Karpas-422 (cell line): ENCODE results near the gene SELENOH. TPM values are rescaled to one million over a fixed set of nuclear protein-coding genes. Genes with fewer than 3 reads are reported as not detected.
A peak's percentile ranks its signal among the peaks of the same experiment; 100 is the strongest.

Source experiments
- DNase-seq: peaks from one replicate; pipeline ENCODE4 v3.0.0-alpha.2; 2015
- H2AFZ ChIP-seq: fragments of 200-600 bp; sonication (generic); 2 replicates; pipeline ENCODE4 v1.6.1; 2014; ENCODE audit warnings: antibody characterized with exemption, low read length, mixed read lengths
- H3K27ac ChIP-seq: fragments of 200-600 bp; sonication (generic); 2 replicates; pipeline ENCODE4 v1.5.1; 2014; ENCODE audit warnings: mild to moderate bottlenecking, low read length, moderate library complexity
- H3K27me3 ChIP-seq: fragments of 200-600 bp; sonication (generic); 2 replicates; pipeline ENCODE4 v1.6.1; 2014; ENCODE audit warnings: low read length, mixed read lengths
- H3K36me3 ChIP-seq: fragments of 200-600 bp; sonication (generic); 2 replicates; pipeline ENCODE4 v1.6.1; 2014; ENCODE audit warnings: low read length, mixed read lengths; ENCODE audit not compliant: insufficient read depth
- H3K4me1 ChIP-seq: fragments of 200-600 bp; sonication (generic); 2 replicates; pipeline ENCODE4 v1.6.1; 2014; ENCODE audit warnings: mild to moderate bottlenecking, low read length, mixed read lengths
- H3K4me2 ChIP-seq: fragments of 200-600 bp; sonication (generic); 2 replicates; pipeline ENCODE4 v1.6.1; 2014; ENCODE audit warnings: low read length, low read depth, mild to moderate bottlenecking; ENCODE audit not compliant: poor library complexity, severe bottlenecking
- H3K4me3 ChIP-seq: fragments of 200-600 bp; sonication (generic); 2 replicates; pipeline ENCODE4 v1.5.1; 2014; ENCODE audit warnings: mild to moderate bottlenecking, antibody characterized with exemption, low read length, mixed read lengths
- H3K79me2 ChIP-seq: fragments of 200-600 bp; sonication (generic); 2 replicates; pipeline ENCODE4 v1.6.1; 2014; ENCODE audit warnings: mild to moderate bottlenecking, low read length, mixed read lengths
- H3K9ac ChIP-seq: fragments of 200-600 bp; sonication (generic); 2 replicates; pipeline ENCODE4 v1.6.0; 2014; ENCODE audit warnings: low read length
- H3K9me2 ChIP-seq: fragments of 200-600 bp; sonication (generic), shearing (Covaris generic); replicated peaks from 2 replicates; pipeline ENCODE4 v1.6.0; 2014; ENCODE audit warnings: mild to moderate bottlenecking, low read length, moderate library complexity; ENCODE audit not compliant: insufficient read depth
- H3K9me3 ChIP-seq: fragments of 300-700, 200-600 bp; sonication (generic); 2 replicates; pipeline ENCODE4 v1.6.1; 2014; ENCODE audit warnings: low read length, mixed read lengths
- H4K20me1 ChIP-seq: fragments of 200-600 bp; sonication (generic); 2 replicates; pipeline ENCODE4 v1.6.1; 2014; ENCODE audit warnings: mild to moderate bottlenecking, antibody characterized with exemption, low read length, low read depth; ENCODE audit not compliant: insufficient read depth
- total RNA-seq: library from RNA; depleted of rRNA; stranded (reverse); fragments of >200 nt; shearing (Covaris generic); gene quantifications from 2 replicates; pipeline ENCODE4 v1.2.3, GENCODE V29; 2014; ENCODE audit warnings: low replicate concordance

Gene SELENOH
- total RNA-seq, 1 experiment from 2014 or later: 112 TPM

DNA sequence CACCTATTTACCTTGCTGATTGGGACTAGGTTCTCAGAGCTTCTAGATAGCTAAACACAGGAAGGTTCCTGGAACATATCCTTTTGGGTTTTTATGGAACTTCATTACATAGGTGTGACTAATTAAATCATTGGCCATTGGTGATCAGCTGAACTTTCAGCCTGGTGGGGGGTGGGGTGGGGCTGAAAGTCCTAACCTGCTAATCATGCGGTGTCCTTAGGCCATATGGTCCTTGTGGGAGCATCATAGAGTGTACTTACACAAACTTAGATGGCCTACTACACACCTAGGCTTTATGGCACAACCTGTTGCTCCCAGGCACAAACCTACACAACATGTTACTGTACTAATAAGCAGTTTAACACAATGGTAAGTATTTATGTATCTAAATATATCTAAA, 8.6 kb upstream of the SELENOH start:
- no peaks in the 10 kb centered on the region for H3K9me3 ChIP-seq

DNA sequence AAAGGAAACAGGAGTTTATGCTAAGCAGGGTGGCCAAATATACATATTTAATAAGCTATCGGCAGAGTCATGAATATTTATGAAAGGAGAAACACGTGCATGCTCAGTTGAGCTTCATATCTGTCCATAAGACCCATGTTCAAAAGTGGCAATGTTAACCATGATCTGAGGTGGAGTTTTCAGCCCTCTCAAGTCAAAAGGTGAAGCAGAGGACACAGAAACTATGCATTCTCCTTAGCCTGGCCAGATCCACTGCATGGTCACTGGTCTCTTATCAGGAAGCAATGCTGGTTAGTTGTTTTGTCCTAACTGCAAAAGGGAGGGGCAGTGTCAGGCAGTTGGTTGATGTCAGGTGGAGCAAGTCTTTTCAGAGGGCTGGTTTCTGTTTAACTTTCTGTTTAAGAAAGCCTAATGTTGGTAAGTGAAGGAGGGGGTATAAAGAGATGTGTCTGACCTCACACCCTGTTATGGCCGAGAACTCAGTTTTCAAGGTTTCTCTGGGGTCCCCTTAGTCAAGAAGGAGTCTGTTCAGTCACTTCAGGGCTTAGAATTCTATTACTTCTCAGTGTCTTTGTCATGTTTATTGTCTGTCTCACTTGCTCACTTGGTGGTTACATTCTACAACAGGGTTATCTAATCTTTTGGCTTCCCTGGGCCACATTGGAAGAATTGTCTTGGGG, 5.5 kb upstream of the SELENOH start:
- peak; percentile 35 for DNase-seq
- Histone ChIP-seq H3K4me2 (no peak overlapping the region), H3K4me1 (peaks cover 6% of the 10 kb centered on the region), H3K27me3 (no peaks in the 10 kb centered on the region), H4K20me1 (peaks cover 4% of the 10 kb centered on the region; the same call in 1 of the 2 replicates), H3K27ac (no peak overlapping the region), H2AFZ (no peak overlapping the region), H3K4me3 (no peak overlapping the region), H3K36me3 (peaks cover 4% of the 10 kb centered on the region; the same call in 1 of the 2 replicates), H3K9me3 (no peaks in the 10 kb centered on the region), H3K9ac (no peak overlapping the region), H3K9me2 (no peaks in the 10 kb centered on the region), H3K79me2 (peaks cover 59% of the 10 kb centered on the region)

More for the DNA sequence above, 8.6 kb upstream of the SELENOH start:
- Histone ChIP-seq H3K27me3 (no peaks in the 10 kb centered on the region), H3K4me1 (peaks cover 21% of the 10 kb centered on the region), H3K9ac (no peak overlapping the region), H4K20me1 (peaks cover 4% of the 10 kb centered on the region; the same call in 1 of the 2 replicates), H3K79me2 (peaks cover 86% of the 10 kb centered on the region), H3K9me2 (no peaks in the 10 kb centered on the region), H3K4me3 (no peak overlapping the region), H3K36me3 (no peaks in the 10 kb centered on the region; the same call in 1 of the 2 replicates), H3K4me2 (no peak overlapping the region), H2AFZ (no peak overlapping the region), H3K27ac (no peak overlapping the region)
- DNase-seq: no peak

DNA sequence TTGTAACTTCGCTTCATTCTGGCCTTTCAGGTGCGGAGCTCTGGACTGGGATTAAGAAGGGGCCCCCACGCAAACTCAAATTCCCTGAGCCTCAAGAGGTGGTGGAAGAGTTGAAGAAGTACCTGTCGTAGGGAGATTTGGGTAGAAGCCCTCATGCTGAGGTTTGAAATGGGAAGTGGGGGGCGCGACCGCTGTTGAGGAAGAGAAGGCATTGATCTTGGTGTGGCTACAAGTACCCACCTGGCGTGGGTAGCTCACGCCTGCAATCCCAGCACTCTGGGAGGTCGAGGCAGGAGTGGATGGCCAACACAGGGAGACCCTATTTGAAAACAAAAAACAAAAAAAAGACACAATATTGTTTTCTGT, 779 bp downstream of the SELENOH start:
- peak overlapping the region; percentile 72 for H3K4me2 ChIP-seq
- peaks cover 18% of the 10 kb centered on the region for H3K4me1 ChIP-seq
- peaks cover 22% of the 10 kb centered on the region for H3K79me2 ChIP-seq
- peak overlapping the region; percentile 57 for H3K27ac ChIP-seq
- no peaks in the 10 kb centered on the region for H3K27me3 ChIP-seq
- H3K9me3 ChIP-seq: no peaks in the 10 kb centered on the region
- peak; percentile 57 for DNase-seq
- H3K9ac ChIP-seq: peak overlapping the region; percentile 93
- H3K9me2 ChIP-seq: no peaks in the 10 kb centered on the region
- H3K36me3 ChIP-seq: peaks cover 24% of the 10 kb centered on the region; the same call in 1 of the 2 replicates
- no peak overlapping the region for H2AFZ ChIP-seq
- peak overlapping the region; percentile 84 for H3K4me3 ChIP-seq
- no peaks in the 10 kb centered on the region for H4K20me1 ChIP-seq

DNA sequence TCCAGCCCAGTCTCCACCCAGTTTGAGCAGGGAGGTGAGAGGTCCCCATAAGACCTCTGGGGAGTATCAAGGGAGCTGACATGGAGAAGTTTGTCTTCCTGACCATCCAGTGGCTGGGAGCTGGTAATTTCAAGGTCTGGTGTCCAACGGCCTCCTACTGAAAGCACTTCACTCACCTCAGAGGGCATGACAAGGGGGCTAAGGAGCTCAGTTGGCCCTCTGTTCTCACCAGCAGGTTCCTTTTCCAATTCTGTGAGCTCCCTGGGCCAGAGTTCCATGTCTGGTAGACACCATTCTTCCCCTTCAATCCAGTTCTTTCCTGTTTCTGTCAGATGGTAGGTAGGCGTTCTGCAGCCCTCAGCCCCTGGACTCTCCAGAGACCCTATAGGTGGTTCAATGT, 3.1 kb downstream of the SELENOH start:
- H3K4me1 ChIP-seq: peaks cover 18% of the 10 kb centered on the region
- no peak overlapping the region for H3K4me3 ChIP-seq
- H3K79me2 ChIP-seq: peaks cover 20% of the 10 kb centered on the region
- H3K9me3 ChIP-seq: no peaks in the 10 kb centered on the region
- no peak overlapping the region for H3K27ac ChIP-seq
- no peak overlapping the region for H3K9ac ChIP-seq
- H2AFZ ChIP-seq: no peak overlapping the region
- no peaks in the 10 kb centered on the region for H4K20me1 ChIP-seq
- no peaks in the 10 kb centered on the region for H3K9me2 ChIP-seq
- DNase-seq: peak; percentile 32
- H3K4me2 ChIP-seq: no peak overlapping the region
- H3K36me3 ChIP-seq: peaks cover 20% of the 10 kb centered on the region; the same call in 1 of the 2 replicates
- no peaks in the 10 kb centered on the region for H3K27me3 ChIP-seq

DNA sequence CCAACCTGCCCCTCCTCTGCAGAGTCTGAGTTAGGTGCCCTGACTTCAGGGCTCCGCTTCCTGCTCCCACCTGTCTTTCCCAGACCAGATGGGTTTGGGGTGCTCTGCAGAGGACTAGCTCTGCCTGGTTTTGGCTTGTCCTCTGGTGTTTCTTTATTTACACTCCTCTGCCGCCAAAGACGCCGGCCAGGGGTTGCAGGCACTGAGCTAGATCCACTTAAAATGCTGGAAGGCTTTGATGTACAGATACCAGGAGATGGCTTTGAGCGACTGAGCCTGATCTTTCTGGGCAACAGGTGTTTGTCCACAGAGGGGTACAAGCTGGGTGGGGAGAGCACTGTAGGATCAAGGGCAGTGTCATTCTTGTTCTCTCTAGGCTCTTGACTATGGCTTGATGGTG, 3.9 kb downstream of the SELENOH start:
- Histone ChIP-seq H3K9me2 (no peaks in the 10 kb centered on the region), H3K27me3 (no peaks in the 10 kb centered on the region), H4K20me1 (no peaks in the 10 kb centered on the region), H3K4me1 (peaks cover 17% of the 10 kb centered on the region), H3K79me2 (peaks cover 20% of the 10 kb centered on the region), H3K9me3 (no peaks in the 10 kb centered on the region), H3K4me3 (no peak overlapping the region), H3K4me2 (no peak overlapping the region), H3K9ac (no peak overlapping the region), H2AFZ (no peak overlapping the region), H3K36me3 (peaks cover 20% of the 10 kb centered on the region; the same call in 1 of the 2 replicates), H3K27ac (no peak overlapping the region)
- DNase-seq: peak; percentile 38

DNA sequence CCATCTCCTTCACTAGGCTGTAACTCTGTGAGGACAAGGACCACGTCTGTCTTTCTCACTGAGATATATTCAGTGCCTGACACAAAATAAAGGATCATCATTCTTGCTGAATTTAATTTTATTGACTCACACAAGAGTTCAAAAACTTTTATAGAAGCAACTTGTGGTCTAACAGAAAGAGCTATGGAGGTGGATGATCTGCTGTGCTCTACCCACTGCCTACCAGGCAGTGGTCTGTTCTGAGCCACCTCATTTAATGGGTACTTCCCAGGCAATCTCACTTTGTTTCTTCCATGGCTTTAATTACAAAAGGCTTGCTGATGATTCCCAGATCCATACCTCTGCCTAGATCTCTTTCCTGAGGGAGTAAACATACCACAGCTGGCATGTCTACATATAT, 5.6 kb downstream of the SELENOH start:
- H3K4me1 ChIP-seq: peaks cover 9% of the 10 kb centered on the region
- no peaks in the 10 kb centered on the region for H3K27me3 ChIP-seq
- H3K27ac ChIP-seq: no peak overlapping the region
- peaks cover 11% of the 10 kb centered on the region for H3K79me2 ChIP-seq
- H2AFZ ChIP-seq: no peak overlapping the region
- no peak overlapping the region for H3K4me3 ChIP-seq
- H3K9me2 ChIP-seq: no peaks in the 10 kb centered on the region
- H4K20me1 ChIP-seq: no peaks in the 10 kb centered on the region
- DNase-seq: peak; percentile 37
- H3K36me3 ChIP-seq: peaks cover 20% of the 10 kb centered on the region; the same call in 1 of the 2 replicates
- no peak overlapping the region for H3K4me2 ChIP-seq
- H3K9me3 ChIP-seq: no peaks in the 10 kb centered on the region
- H3K9ac ChIP-seq: no peak overlapping the region

DNA sequence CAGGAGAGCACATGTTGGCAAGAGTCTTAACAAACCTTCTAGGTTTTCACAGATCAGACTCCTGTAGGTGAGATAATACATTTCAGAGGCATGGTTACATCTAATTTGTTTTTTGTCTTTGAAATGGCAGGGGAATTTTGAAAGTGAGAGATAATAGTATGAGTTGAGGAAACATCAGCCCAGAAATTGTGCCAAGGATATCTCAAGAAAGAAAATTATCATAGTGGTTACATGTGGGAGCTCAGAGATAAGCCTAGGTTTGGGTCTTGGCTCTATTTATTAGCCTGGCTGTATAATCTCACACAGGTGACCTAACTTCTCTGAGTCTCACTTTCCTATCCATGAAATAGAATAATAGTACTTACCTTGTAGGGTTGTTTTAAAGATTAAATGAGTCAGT, 9.9 kb downstream of the SELENOH start:
- no peaks in the 10 kb centered on the region for H3K36me3 ChIP-seq
- H3K9me3 ChIP-seq: no peaks in the 10 kb centered on the region
- H3K4me3 ChIP-seq: no peak overlapping the region

DNA sequence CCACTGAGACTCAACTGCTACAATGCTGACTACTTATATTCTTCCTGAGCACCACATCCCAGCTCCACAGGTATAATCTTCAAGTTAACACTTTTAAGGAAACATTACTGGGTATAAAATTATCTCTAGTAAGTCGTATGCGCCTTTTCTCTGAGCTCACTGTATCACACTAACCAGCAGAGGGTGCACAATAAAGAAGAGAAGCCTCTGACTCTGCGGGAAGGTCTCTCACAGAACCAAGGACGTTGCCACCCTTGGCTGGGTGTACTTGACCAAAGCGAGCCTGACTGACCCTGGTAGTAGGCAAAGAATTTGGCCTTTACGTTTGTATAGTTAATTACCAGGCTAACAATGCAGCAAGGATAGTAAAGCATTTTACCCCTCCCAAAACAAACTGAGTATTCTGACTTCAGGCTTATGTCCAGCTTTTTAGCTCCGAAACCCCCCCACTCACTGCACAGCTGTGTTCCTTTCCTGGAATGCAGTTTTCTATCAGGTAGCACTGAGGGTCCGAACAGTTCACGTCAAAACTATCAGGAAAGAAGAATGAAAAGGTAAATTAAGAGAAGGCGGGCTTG, 10.5 kb downstream of the SELENOH start, which contains the start of gene BTBD18:
TSS of gene BTBD18 (minus strand) at position 144 of the 578 bp plus-strand sequence. CDS start 631 bp downstream, outside the sequence.
- Histone ChIP-seq H3K27me3 (no peaks in the 10 kb centered on the region), H3K36me3 (no peaks in the 10 kb centered on the region), H3K4me1 (no peaks in the 10 kb centered on the region), H3K9me3 (no peaks in the 10 kb centered on the region), H3K9ac (no peak within 1 kb of the TSS), H3K27ac (no peak within 1 kb of the TSS), H2AFZ (no peak within 1 kb of the TSS), H3K79me2 (no peaks in the 10 kb centered on the region), H3K9me2 (no peaks in the 10 kb centered on the region), H3K4me3 (no peak within 1 kb of the TSS), H3K4me2 (no peak within 1 kb of the TSS), H4K20me1 (no peaks in the 10 kb centered on the region)
- peak; percentile 64 for DNase-seq

More for the DNA sequence above, 9.9 kb downstream of the SELENOH start:
- no peak overlapping the region for H3K4me2 ChIP-seq
- H4K20me1 ChIP-seq: no peaks in the 10 kb centered on the region
- H3K27me3 ChIP-seq: no peaks in the 10 kb centered on the region
- no peak overlapping the region for H2AFZ ChIP-seq
- no peak for DNase-seq
- no peaks in the 10 kb centered on the region for H3K4me1 ChIP-seq
- H3K27ac ChIP-seq: no peak overlapping the region
- H3K9me2 ChIP-seq: no peaks in the 10 kb centered on the region
- H3K9ac ChIP-seq: no peak overlapping the region
- no peaks in the 10 kb centered on the region for H3K79me2 ChIP-seq
